GM12875 (cell line): ENCODE measurements around the gene CTCFL.

ENCODE experiments used
- H3K4me3 ChIP-seq: one replicate; pipeline ENCODE4 v1.5.1; 2011; ENCODE audit warnings: low read depth, low read length, control low read depth
- CTCF ChIP-seq: IDR thresholded peaks from 2 replicates; pipeline ENCODE4 v1.5.1; 2011; ENCODE audit warnings: low read depth, mild to moderate bottlenecking, control low read depth, inconsistent platforms, low read length, moderate library complexity, borderline replicate concordance; ENCODE audit not compliant: insufficient read depth

CTCFL gene

GRCh38 chr20:57457243-57458095 is 67.5 kb downstream of the CTCFL start:
- no peak overlapping the region for H3K4me3 ChIP-seq
- no peak for TF ChIP-seq CTCF

- H3K4me3 ChIP-seq, result no peak overlapping the region
- no peak for TF ChIP-seq CTCF
These were observed 68.8 kb downstream of the CTCFL start for GRCh38 chr20:57456116-57456515.

DNA sequence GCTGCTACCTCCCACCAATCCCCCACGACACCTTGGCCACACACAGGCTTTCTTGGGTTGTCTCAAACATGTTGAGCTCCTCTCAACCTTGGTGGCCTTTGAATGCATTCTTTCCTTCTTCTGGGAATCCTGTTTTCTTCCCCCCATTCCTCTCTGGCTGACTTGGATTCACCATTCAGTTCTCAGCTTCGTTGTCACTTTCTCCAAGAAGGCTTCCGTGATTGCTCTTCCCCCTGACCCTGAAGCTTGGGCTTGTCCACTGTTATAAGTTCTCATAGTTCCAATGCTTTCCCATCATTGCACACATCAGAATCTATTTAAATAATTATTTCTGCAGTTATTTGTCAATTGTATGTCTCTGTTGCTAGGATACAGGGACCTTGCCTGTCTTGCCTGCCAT is 69.6 kb downstream of the CTCFL start:
- H3K4me3 ChIP-seq, result no peak overlapping the region
- TF ChIP-seq CTCF, result no peak

GRCh38 chr20:57451795-57452661 is 72.9 kb downstream of the CTCFL start:
- no peak overlapping the region for H3K4me3 ChIP-seq
- TF ChIP-seq CTCF, result no peak

- H3K4me3 ChIP-seq, result no peak overlapping the region
- TF ChIP-seq CTCF, result no peak
These were observed 73.5 kb downstream of the CTCFL start for GRCh38 chr20:57451431-57451794.

DNA sequence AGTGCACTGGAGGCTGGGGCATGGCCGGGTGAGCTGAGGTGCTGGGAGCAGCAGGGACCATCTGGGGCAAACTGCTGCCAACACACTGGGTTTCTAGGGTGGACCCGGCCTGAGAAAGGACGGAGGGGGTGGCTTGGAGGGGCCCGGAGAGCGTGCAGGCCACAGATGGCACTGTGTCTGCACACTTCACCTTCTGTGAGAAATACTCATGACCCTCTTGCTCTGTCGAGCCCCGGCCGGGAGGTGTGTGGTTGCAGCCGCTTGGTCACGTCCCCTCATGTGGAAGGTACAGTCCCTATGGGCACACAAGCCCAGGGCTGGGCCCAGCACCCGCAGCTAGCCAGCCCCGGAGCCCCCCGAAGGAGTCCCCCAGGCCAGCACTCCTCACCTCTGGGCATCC is 74.0 kb downstream of the CTCFL start:
- no peak overlapping the region for H3K4me3 ChIP-seq
- TF ChIP-seq CTCF, result no peak
